HCT116 (cell line): Measurements from ENCODE around the gene MRPS27. TPM values are rescaled to one million over a fixed set of nuclear protein-coding genes. Genes with fewer than 3 reads are reported as not detected.

Source experiments
- ATAC-seq: fragments of 200-7000 bp; cut with Tn5 transposase; 2 replicates; pipeline ENCODE4 v1.9.1; 2020; ENCODE audit warnings: mild to moderate bottlenecking, moderate library complexity
- BruUV-seq: library from RNA; stranded (reverse); fragments of 400-500 nt; replicated peaks from 2 replicates; lab custom pipeline; 2021; lab: Mats Ljungman, UMichigan
- CTCF ChIA-PET: fragments of 300-600 bp; sonication (Branson Sonifier 250); formaldehyde crosslinking; loops from one replicate; lab custom pipeline; 2021; ENCODE audit warnings: antibody characterized with exemption; lab: Charles Lee
- POLR2A ChIA-PET: fragments of 300-600, 350-600 bp; sonication (Branson Sonifier 250); formaldehyde crosslinking; loops from one replicate; lab custom pipeline; 2021; ENCODE audit warnings: antibody characterized with exemption; lab: Charles Lee
- RAD21 ChIA-PET, 2 experiments: fragments of 300-600 bp; sonication (Branson Sonifier 250); formaldehyde crosslinking; loops; one replicate each; lab custom pipeline; 2023; ENCODE audit warnings: low total read pairs in 2 of 2; ENCODE audit not compliant: uncharacterized antibody in 2 of 2, unreplicated experiment in 2 of 2, low non-redundant PET in 1 of 2; lab: Charles Lee
- DNase-seq: peaks from one replicate; pipeline ENCODE4 v3.0.0-alpha.2; 2010; ENCODE audit warnings: low read depth, low spot score
- H2AFZ ChIP-seq: fragments of 200-600 bp; shearing (Covaris generic), sonication (generic); 2 replicates; pipeline ENCODE4 v1.6.1; 2017; ENCODE audit warnings: low read depth, mixed run types, mixed read lengths, antibody characterized with exemption, low read length; ENCODE audit not compliant: poor library complexity, severe bottlenecking
- H3K27ac ChIP-seq: 2 replicates; pipeline ENCODE4 v1.5.1; 2012; ENCODE audit warnings: low read depth, low read length
- H3K27me3 ChIP-seq: fragments of 200-600 bp; sonication (generic); 2 replicates; pipeline ENCODE4 v1.6.1; 2016; ENCODE audit warnings: mixed run types, low read length, mixed read lengths; ENCODE audit not compliant: insufficient read depth
- H3K36me3 ChIP-seq, 2 experiments: fragments of 200-500 bp in 1 of 2; fragments of 200-600 bp in 1 of 2; sonication (Bioruptor generic) in 1 of 2; sonication (generic) in 1 of 2; 2 replicates each; pipeline versions ENCODE4 v1.5.1 to v1.6.1; 2014 to 2016; ENCODE audit warnings: low read length in 2 of 2, inconsistent platforms in 1 of 2, mixed read lengths in 1 of 2, mixed run types in 1 of 2; ENCODE audit not compliant: insufficient read depth in 2 of 2, control insufficient read depth in 1 of 2
- H3K4me1 ChIP-seq, 2 experiments: fragments of 200-600 bp in 1 of 2; sonication (generic) in 1 of 2; 2 replicates each; pipeline versions ENCODE4 v1.5.1 to v1.6.1; 2012 to 2017; ENCODE audit warnings: low read length in 2 of 2, inconsistent platforms in 1 of 2, mild to moderate bottlenecking in 1 of 2, mixed read lengths in 1 of 2, mixed run types in 1 of 2, moderate library complexity in 1 of 2; ENCODE audit not compliant: insufficient read depth in 2 of 2, control insufficient read depth in 1 of 2
- H3K4me2 ChIP-seq: fragments of 200-600 bp; sonication (generic); 2 replicates; pipeline ENCODE4 v1.6.1; 2017; ENCODE audit warnings: mixed run types, low read length, mixed read lengths
- H3K4me3 ChIP-seq, 2 experiments: fragments of 200-600 bp in 1 of 2; sonication (generic) in 1 of 2; replicated peaks in 1 of 2; 2 replicates each; pipeline ENCODE4 v1.5.1; 2011 to 2016; ENCODE audit warnings: low read length in 2 of 2, control low read depth in 1 of 2, low read depth in 1 of 2, mild to moderate bottlenecking in 1 of 2, mixed read lengths in 1 of 2, mixed run types in 1 of 2
- H3K79me2 ChIP-seq: fragments of 200-600 bp; sonication (generic); 2 replicates; pipeline ENCODE4 v1.6.1; 2017; ENCODE audit warnings: mild to moderate bottlenecking, mixed run types, low read length, moderate library complexity, mixed read lengths; ENCODE audit not compliant: insufficient read depth
- H3K9ac ChIP-seq: fragments of 200-600 bp; sonication (generic); 2 replicates; pipeline ENCODE4 v1.6.1; 2016; ENCODE audit warnings: low read length, mixed read lengths
- H3K9me2 ChIP-seq: fragments of 200-600 bp; sonication (generic), shearing (Covaris generic); 2 replicates; pipeline ENCODE4 v1.6.1; 2017; ENCODE audit warnings: mixed run types, mild to moderate bottlenecking, moderate library complexity; ENCODE audit not compliant: insufficient read depth
- H3K9me3 ChIP-seq, 2 experiments: fragments of 200-500 bp in 1 of 2; fragments of 200-600 bp in 1 of 2; sonication (Bioruptor generic) in 1 of 2; sonication (generic) in 1 of 2; 2 replicates each; pipeline ENCODE4 v1.6.1; 2014 to 2017; ENCODE audit warnings: low read length in 2 of 2, mixed read lengths in 2 of 2, inconsistent platforms in 1 of 2, low read depth in 1 of 2, mild to moderate bottlenecking in 1 of 2, mixed run types in 1 of 2, moderate library complexity in 1 of 2; ENCODE audit not compliant: control insufficient read depth in 1 of 2, insufficient read depth in 1 of 2
- H4K20me1 ChIP-seq: fragments of 200-600 bp; sonication (generic), shearing (Covaris generic); 2 replicates; pipeline ENCODE4 v1.6.1; 2017; ENCODE audit warnings: mixed run types, mild to moderate bottlenecking, moderate library complexity; ENCODE audit not compliant: insufficient read depth
- ELF1 ChIP-seq: IDR thresholded peaks from 2 replicates; pipeline ENCODE4 v1.6.1; 2012; ENCODE audit warnings: low read depth, borderline replicate concordance
- FOSL1 ChIP-seq: IDR thresholded peaks from 2 replicates; pipeline ENCODE4 v1.6.1; 2012; ENCODE audit warnings: low read depth
- JUND ChIP-seq: IDR thresholded peaks from 2 replicates; pipeline ENCODE4 v1.6.1; 2012
- MAX ChIP-seq: IDR thresholded peaks from 2 replicates; pipeline ENCODE4 v1.6.1; 2012
- POLR2AphosphoS5 ChIP-seq: IDR thresholded peaks from 2 replicates; pipeline ENCODE4 v1.6.1; 2011; ENCODE audit warnings: mild to moderate bottlenecking, low read depth, low read length, moderate library complexity
- RAD21 ChIP-seq: IDR thresholded peaks from 2 replicates; pipeline ENCODE4 v1.6.1; 2012; ENCODE audit warnings: low read depth, mild to moderate bottlenecking
- REST ChIP-seq: IDR thresholded peaks from 2 replicates; pipeline ENCODE4 v1.6.1; 2012; ENCODE audit warnings: low read depth
- SIN3A ChIP-seq: IDR thresholded peaks from 2 replicates; pipeline ENCODE4 v1.6.1; 2012; ENCODE audit warnings: low read depth
- SP1 ChIP-seq: IDR thresholded peaks from 2 replicates; pipeline ENCODE4 v1.6.1; 2012; ENCODE audit warnings: low read depth
- SRF ChIP-seq: IDR thresholded peaks from 2 replicates; pipeline ENCODE4 v1.6.1; 2012; ENCODE audit warnings: low read depth
- TCF7L2 ChIP-seq: IDR thresholded peaks from 2 replicates; pipeline ENCODE4 v1.7.0; 2011; ENCODE audit warnings: borderline replicate concordance, inconsistent platforms; ENCODE audit not compliant: insufficient read depth, insufficient read length; ENCODE audit errors: extremely low read depth
- YY1 ChIP-seq: IDR thresholded peaks from 2 replicates; pipeline ENCODE4 v1.6.1; 2011; ENCODE audit warnings: low read length, low read depth, moderate library complexity, mild to moderate bottlenecking; ENCODE audit not compliant: insufficient replicate concordance; ENCODE audit errors: extremely low read depth
- ZFX ChIP-seq: fragments of 450-650 bp; IDR thresholded peaks from 2 replicates; pipeline ENCODE4 v1.6.1; 2017
- intact Hi-C: fragments of 100-400 bp; cut with micrococcal nuclease; formaldehyde crosslinking; loops from 2 replicates; pipeline ENCODE4 v1.10.0; 2022
- total RNA-seq: library from RNA; stranded (reverse); gene quantifications from one replicate; pipeline ENCODE4 v1.2.1, GENCODE V29; 2021; ENCODE audit not compliant: unreplicated experiment
- TF ChIP-seq, protein P1 (sequence below): IDR thresholded peaks from 2 replicates; pipeline ENCODE4 v1.6.1; 2012

The MRPS27 gene
- total RNA-seq, 1 experiment from 2014 or later = 113 TPM

- ATAC-seq (no peak), DNase-seq (no peak)
- Histone ChIP-seq H3K9me2 (no peaks in the 10 kb centered on the region), H3K27ac (no peak overlapping the region), H3K36me3 (no peaks in the 10 kb centered on the region), H3K4me1 (no peaks in the 10 kb centered on the region), H3K4me3 (no peak overlapping the region), H2AFZ (no peak overlapping the region), H4K20me1 (peaks cover 4% of the 10 kb centered on the region; the same call in 1 of the 2 replicates), H3K9ac (no peak overlapping the region), H3K4me2 (no peak overlapping the region), H3K79me2 (peaks cover 84% of the 10 kb centered on the region), H3K9me3 (no peaks in the 10 kb centered on the region), H3K27me3 (no peaks in the 10 kb centered on the region)
- intact Hi-C loops = loop anchor here (5.0 to 10.0 kb wide), 2 partner anchors 130 to 332 kb away; no protein-coding TSS in a partner anchor
- BruUV-seq = no TSS peak
- ChIA-PET POLR2A (no interaction called here), CTCF (no interaction called here), RAD21 (no interaction called here)
- no peak for TF ChIP-seq SIN3A
- TF ChIP-seq FOSL1 = no peak
- TF ChIP-seq SRF = no peak
- no peak for TF ChIP-seq REST
- TF ChIP-seq POLR2AphosphoS5 = no peak
- TF ChIP-seq, protein P1, sequence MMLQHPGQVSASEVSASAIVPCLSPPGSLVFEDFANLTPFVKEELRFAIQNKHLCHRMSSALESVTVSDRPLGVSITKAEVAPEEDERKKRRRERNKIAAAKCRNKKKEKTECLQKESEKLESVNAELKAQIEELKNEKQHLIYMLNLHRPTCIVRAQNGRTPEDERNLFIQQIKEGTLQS = no peak
- TF ChIP-seq JUND = no peak
- no peak for TF ChIP-seq SP1
- TF ChIP-seq RAD21 = no peak
- TF ChIP-seq TCF7L2 = no peak
- no peak for TF ChIP-seq YY1
- TF ChIP-seq ZFX = no peak
- no peak for TF ChIP-seq MAX
- no peak for TF ChIP-seq ELF1
Observed at GRCh38 chr5:72266862-72267261, 53.2 kb downstream of the MRPS27 start.
